NCI-H1417 treated with DMSO at 0.1 percent for 48 hours (cell line): ENCODE results near the gene TIMM17A.
A peak's percentile ranks its signal among the peaks of the same experiment; 100 is the strongest.
"Not testable (repeated sequence)": the region's sequence is repeated elsewhere in the genome, so short reads cannot be mapped to it uniquely, and the experiment has no call there.

ENCODE experiments used
- DNase-seq: peaks from one replicate; lab custom pipeline; 2025; lab: John Stamatoyannopoulos, UW

Gene TIMM17A

DNA sequence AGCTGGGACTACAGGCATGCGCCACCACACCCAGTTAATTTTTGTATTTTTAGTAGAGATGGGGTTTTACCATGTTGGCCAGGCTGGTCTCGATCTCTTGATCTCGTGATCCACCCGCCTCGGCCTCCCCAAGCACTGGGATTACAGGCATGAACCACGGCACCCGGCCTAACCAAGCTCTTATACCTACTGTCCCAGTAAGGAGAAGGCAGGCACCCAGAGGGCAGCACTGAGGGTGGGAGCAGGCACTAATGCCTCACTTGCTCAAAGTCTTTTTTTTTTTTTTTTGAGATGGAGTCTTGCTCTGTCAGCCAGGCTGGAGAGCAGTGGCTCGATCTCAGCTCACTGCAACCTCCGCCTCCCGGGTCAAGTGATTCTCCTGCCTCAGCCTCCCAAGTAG, 15.0 kb upstream of the TIMM17A start:
- DNase-seq = not testable (repeated sequence)

- DNase-seq = no peak
These were observed 13.7 kb upstream of the TIMM17A start for GRCh38 chr1:201941420-201942128.

- DNase-seq = no peak
These were observed 13.2 kb upstream of the TIMM17A start for GRCh38 chr1:201942129-201942495.

DNA sequence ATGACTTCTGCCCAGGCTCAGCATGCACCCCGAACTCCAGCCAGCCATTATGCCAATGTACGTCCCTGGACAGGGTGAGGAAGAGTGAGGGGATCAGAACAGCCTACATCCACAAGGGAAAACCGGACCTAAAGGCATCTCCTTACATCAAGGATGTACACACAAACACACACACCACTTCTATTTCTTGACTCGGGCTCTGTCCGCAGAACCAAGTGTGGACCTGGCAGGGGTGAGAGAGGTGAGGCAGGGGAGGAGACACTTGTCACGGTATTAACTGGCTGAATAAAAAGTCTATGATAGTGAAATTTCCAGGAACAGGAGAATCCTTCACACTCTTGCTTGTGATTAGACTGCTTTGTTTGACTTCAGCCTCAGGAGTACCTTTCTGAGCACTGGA, 11.3 kb upstream of the TIMM17A start:
- DNase-seq = no peak

- DNase-seq = no peak
These were observed 10.7 kb upstream of the TIMM17A start for GRCh38 chr1:201944639-201945038.

DNA sequence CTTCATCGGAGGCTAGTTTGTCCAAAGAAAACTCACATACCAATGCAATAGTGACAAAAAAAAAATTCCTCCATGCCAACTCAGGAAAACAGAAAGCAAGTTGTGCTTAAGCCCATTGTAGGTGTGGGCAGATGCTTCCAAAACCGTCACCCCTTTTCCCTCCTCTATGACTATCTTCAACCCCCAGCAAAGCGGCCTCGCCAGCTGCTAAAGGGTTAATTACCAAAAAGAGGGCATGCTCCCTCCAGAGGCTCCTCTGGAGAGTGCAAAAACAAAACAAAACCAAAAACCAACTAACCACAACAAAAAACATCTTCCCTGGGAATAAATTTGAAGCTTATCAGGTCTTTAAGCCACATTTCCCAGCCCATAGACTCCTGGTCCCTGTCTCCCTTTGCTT, 10.1 kb upstream of the TIMM17A start:
- DNase-seq = no peak

- no peak for DNase-seq
These were observed 9.5 kb upstream of the TIMM17A start for GRCh38 chr1:201945863-201946223.

DNA sequence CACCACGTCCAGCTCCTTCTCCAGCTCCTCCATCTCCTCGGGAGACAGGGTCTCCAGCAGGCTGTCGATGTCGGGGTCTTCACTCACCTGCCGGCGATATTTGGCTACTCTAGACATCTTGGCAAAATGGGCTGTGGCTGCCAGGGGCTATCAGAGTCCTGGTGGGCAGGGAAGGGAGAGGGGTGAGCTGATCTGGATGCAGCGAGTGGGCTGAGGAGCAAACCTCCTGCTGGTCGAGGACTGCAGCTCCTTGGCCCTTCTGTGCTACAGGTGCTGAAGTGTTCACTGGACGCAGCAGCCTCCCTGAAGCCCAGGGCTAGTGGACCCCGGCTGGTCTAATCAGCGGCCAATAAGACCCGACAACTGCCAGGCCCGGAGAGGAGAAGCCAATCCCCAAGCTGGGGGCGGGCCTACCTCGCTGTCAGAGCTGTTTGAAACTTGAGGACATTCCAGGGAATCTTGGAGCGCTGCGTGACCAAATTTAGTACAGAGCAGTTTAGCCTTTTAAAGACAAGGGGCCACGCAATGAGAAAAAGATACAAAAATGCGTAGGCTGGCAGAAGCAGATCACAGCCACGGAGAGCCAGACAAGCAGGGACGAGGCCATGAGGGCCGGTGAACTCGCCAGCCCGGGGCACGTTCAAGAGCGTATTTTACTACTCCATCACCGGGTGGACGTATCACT, 8.9 kb upstream of the TIMM17A start, which contains the start of gene LMOD1:
Gene LMOD1 (minus strand): TSS at position 325 of the 685 bp plus-strand sequence. CDS start 208 bp downstream, at position 117.
- no peak for DNase-seq

GRCh38 chr1:201947697-201948008, 7.7 kb upstream of the TIMM17A start:
- DNase-seq = no peak

- DNase-seq = no peak
These were observed 5.8 kb upstream of the TIMM17A start for GRCh38 chr1:201949491-201949890.

DNA sequence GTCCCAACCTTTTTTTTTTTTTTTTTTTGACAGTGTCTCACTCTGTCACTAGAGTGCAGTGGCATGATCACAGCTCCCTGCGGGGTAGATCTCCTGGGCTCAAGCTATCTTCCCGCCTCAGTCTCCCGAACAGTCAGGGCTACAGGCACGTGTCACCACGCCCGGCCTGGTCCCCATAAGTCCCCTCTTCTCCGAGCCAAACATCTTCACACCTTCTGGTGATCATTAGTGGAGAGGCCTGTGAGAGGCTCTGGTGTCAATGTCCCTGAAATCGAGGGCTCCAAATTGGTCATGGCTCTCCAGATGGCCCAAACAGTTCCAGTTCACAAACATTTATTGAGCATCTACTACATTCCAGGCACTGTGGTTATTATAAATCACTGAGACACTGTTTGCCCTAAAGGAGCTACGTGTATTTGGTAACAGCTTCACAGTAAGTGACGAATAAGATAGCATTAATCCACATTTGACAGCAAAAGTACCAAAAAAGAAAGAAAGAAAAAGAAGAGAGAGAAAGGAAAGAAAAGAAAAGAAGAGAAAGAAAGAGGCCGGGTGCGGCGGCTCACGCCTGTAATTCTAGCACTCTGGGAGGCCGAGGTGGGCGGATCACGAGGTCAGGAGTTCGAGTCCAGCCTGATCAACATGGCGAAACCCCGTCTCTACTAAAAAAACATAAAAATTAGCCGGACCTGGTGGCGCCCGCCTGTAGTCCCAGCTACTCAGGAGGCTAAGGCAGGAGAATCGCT, 867 bp upstream of the TIMM17A start:
- no peak for DNase-seq

- no peak for DNase-seq
These were observed 433 bp downstream of the TIMM17A start for GRCh38 chr1:201955729-201956143.

DNA sequence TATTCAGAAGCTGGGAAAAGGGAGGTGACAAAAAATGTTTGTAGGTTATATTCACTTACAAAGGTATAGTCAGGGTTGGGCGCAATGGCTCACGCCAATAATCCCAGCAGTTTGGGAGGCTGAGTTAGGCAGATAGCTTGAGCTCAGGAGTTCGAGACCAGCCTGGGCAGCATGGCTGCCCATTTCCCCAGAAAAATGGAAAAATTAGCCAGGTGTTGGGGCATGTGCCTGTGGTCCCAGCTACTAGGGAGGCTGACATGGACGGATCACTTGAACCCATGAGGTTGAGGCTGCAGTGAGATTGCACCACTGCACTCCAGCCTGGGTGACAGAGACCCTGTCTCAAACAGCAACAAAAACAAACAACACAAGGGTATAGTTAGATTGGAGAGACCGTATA, 3.0 kb downstream of the TIMM17A start:
- DNase-seq = no peak

GRCh38 chr1:201962382-201962781, 7.1 kb downstream of the TIMM17A start:
- DNase-seq = not testable (repeated sequence)

DNA sequence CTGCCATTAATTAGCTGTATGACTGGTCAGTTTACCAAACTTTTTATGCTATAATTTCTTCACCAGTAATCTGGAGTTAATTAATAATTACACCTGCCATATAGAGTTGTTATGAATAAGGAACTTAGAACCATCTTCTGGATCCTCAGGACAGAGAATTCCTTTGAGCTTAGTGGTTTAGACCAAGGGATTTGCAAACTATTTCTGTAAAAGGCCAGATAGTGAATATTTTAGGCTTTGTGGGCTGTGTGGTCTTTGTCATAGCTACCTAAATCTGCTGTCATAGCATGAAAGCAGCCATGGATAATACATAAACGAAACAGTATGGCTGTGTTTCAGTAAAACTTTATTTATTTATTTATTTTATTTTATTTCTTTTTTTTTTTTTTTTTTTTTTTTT, 9.0 kb downstream of the TIMM17A start:
- DNase-seq = no peak

DNA sequence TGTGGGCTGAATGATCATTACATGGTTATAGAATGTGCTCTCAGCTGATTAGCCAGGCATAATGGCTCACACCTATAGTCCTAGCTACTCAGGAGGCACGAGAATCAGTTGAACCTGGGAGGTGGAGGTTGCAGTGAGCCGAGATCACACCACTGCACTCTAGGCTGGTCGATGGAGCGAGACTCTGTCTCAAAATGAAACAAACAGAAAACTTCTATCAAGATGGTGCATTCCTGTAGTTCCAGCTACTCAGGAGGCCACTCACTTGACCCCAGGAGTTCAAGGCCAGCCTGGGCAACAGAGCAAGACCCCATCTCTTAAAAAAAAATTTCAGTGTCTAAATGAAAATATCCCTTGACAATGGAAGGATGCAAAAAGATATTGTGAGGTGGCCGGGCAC, 10.9 kb downstream of the TIMM17A start:
- no peak for DNase-seq

- no peak for DNase-seq
These were observed 13.1 kb downstream of the TIMM17A start for GRCh38 chr1:201968202-201968925.

- no peak for DNase-seq
These were observed 15.2 kb downstream of the TIMM17A start for GRCh38 chr1:201970334-201971159.

GRCh38 chr1:201982082-201982622, 26.8 kb downstream of the TIMM17A start:
- DNase-seq = no peak

GRCh38 chr1:201982623-201983379, 27.5 kb downstream of the TIMM17A start, which contains the start of gene RNPEP:
RNPEP (plus strand) TSS chr1:201982648; CDS start chr1:201982667, 19 bp downstream.
- DNase-seq = peak; percentile 31
